Globus pallidus (tissue), 1 donor: Measurements from ENCODE around the gene MESD.

ENCODE experiments used
- DNase-seq: peaks from one replicate; pipeline ENCODE4 v3.0.0-alpha.2; 2015; ENCODE audit warnings: low spot score

The MESD gene

GRCh38 chr15:80937718-80938117, 51.9 kb downstream of the MESD start:
- no peak for DNase-seq

GRCh38 chr15:80936288-80937078, 53.1 kb downstream of the MESD start:
- DNase-seq = peak; percentile 10

- no peak for DNase-seq
These were observed 54.8 kb downstream of the MESD start for GRCh38 chr15:80934761-80935221.

GRCh38 chr15:80932989-80933388, 56.6 kb downstream of the MESD start:
- no peak for DNase-seq

GRCh38 chr15:80932513-80932815, 57.2 kb downstream of the MESD start:
- DNase-seq = no peak

GRCh38 chr15:80931721-80932512, 57.7 kb downstream of the MESD start:
- DNase-seq = no peak

- no peak for DNase-seq
These were observed 58.4 kb downstream of the MESD start for GRCh38 chr15:80931191-80931590.

- no peak for DNase-seq
These were observed 59.9 kb downstream of the MESD start for GRCh38 chr15:80929689-80930088.

- no peak for DNase-seq
These were observed 60.4 kb downstream of the MESD start for GRCh38 chr15:80929225-80929624.

- no peak for DNase-seq
These were observed 63.5 kb downstream of the MESD start for GRCh38 chr15:80926126-80926525.

GRCh38 chr15:80925597-80926059, 64.0 kb downstream of the MESD start:
- no peak for DNase-seq

- no peak for DNase-seq
These were observed 65.3 kb downstream of the MESD start for GRCh38 chr15:80924278-80924677.

GRCh38 chr15:80923668-80924067, 66.0 kb downstream of the MESD start:
- DNase-seq = no peak

GRCh38 chr15:80921736-80922410, 67.7 kb downstream of the MESD start:
- DNase-seq = no peak

- no peak for DNase-seq
These were observed 69.3 kb downstream of the MESD start for GRCh38 chr15:80920271-80920699.

- DNase-seq = no peak
These were observed 71.3 kb downstream of the MESD start for GRCh38 chr15:80918196-80918783.

GRCh38 chr15:80916056-80916455, 73.6 kb downstream of the MESD start:
- no peak for DNase-seq

GRCh38 chr15:80915472-80915871, 74.1 kb downstream of the MESD start:
- DNase-seq = no peak

- DNase-seq = no peak
These were observed 76.1 kb downstream of the MESD start for GRCh38 chr15:80913541-80913940.

GRCh38 chr15:80912673-80913072, 76.9 kb downstream of the MESD start:
- DNase-seq = no peak

GRCh38 chr15:80911821-80912220, 77.8 kb downstream of the MESD start:
- DNase-seq = no peak

- DNase-seq = no peak
These were observed 83.4 kb downstream of the MESD start for GRCh38 chr15:80906159-80906766.
